GM18870 (cell line): ENCODE results near the gene SLFN12L.
A peak's percentile ranks its signal among the peaks of the same experiment; 100 is the strongest.
"Not testable (repeated sequence)": the region's sequence is repeated elsewhere in the genome, so short reads cannot be mapped to it uniquely, and the experiment has no call there.

Source experiments
- ATAC-seq: cut with Tn5 transposase; IDR thresholded peaks from one replicate; pipeline ENCODE4 v1.9.1; 2021; ENCODE audit warnings: moderate library complexity; ENCODE audit not compliant: unreplicated experiment

Gene SLFN12L

DNA sequence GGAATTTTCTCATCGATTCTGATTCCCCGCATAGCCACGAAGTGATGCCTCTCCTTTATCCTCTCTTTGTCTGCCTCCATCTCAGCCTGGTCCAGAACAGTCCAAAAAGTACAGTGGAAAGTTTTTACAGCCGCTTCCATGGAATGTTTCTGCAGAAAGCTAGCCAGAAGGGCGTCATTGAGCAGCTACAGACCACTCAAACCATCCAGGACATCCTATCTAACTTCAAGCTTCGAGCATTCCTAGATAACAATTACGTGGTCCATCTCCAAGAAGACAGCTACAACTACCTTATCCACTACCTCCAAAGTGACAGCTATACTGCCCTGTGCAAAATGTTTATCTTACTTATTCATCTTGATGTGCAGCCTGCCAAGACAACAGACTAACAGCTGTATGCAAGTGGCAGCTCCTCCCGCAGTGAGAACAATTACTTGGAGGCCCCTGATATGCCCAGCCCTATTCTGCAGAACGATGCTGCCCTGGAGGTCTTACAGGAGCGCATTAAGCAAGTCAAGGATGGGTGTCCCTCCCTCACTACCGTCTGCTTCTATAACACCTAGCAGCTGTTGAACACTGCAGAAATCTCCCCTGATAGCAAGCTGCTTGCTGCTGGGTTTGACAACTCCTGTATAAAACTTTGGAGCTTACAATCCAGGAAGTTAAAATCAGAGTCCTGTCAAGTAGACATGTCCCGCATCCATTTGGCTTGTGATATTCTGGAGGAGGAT is 38.9 kb downstream of the SLFN12L start:
- no peak for ATAC-seq

DNA sequence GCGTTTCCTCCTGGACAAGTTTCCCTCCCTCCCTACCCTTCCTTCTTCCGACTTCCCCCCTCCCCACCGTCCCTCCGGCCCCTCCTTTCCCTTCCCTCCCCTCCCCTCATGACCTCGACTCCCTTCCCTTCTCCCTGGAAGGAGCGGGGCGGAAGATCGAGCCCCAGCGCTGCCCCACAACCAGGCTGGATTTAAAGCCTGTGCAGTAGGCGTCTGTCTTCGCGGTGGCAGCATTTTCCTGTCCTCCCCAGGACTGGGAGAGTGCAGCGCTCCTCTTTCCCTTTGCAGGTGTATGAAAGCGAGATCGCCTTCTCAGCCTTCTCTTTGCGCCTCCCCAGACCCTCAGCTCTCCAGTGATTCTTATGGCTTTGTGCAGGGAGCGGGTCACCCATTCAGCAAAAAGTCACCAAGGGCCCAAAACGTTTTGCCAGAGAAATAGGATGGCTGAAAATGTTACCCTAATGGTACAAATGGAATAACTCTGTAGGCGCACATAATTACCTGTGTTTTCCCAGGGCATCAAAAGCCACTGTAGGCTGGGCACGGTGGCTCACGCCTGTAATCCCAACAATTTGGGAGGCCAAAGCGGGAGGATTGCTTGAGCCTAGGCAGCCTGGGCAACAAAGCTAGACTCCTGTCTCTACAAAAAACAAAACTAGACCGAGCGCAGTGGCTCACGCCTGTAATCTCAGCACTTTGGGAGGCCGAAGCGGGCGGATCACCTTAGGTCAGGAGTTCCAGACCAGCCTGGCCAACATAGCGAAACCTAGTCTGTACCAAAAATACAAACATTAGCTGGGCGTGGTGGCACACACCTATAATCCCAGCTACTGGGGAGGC is 40.8 kb downstream of the SLFN12L start:
- ATAC-seq: no peak

DNA sequence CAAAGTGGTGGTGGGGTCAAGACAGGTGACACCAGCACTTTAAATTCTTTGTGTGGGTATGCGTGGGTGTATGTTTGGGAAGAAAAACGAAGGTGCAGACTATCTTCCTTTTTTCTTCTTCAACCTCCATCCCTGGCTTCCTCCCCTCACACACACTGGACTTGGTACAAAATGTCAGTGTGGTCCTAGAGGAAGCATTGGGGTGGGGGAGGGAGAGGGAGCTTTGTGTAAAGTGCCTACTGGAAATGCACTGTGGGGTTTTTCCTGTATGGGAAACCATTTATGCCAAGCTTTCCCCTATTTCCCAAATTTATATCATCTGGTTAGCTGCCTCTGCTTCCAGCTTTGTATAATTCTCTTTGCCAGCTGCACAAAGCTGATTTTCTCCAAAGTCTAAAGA is 44.4 kb downstream of the SLFN12L start:
- ATAC-seq: no peak

DNA sequence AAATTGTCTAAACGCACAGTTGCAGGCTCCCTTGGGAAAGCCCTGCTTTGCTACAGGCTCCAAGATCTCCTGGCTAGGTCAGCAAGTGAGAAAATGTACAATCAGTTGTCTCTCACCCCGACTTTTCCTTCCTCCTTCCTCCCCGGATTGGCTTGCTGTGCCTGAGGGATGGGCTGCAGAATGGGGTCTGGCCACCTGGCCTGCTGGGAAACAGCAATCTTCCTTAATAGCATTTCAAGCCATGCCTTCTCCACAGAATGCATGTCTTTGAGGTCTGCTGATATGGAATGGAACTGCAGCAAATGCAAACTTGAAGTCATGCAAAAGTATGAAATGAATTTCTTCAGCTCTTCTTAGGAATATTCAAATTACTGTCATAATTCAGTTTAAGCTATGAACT is 46.1 kb downstream of the SLFN12L start:
- no peak for ATAC-seq

DNA sequence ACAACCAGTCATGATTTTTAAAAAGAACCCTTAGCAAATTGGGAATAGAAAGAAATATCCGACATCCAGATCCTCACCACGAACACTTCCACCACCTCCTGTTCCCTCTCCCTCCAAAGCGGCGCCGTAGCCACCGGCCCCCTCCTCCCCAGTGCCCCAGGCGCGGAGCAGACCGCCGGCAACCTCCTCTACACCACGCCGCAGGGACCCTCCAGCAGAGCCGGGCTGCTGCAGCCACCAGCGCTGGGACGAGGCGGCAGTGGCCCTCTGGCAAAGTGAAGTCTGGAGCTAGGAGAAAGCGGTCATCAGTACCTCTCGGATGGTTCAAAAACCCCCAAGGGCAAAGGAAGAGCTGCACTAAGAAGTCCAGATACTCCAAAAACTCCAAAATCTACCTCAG is 47.5 kb downstream of the SLFN12L start:
- ATAC-seq: no peak

DNA sequence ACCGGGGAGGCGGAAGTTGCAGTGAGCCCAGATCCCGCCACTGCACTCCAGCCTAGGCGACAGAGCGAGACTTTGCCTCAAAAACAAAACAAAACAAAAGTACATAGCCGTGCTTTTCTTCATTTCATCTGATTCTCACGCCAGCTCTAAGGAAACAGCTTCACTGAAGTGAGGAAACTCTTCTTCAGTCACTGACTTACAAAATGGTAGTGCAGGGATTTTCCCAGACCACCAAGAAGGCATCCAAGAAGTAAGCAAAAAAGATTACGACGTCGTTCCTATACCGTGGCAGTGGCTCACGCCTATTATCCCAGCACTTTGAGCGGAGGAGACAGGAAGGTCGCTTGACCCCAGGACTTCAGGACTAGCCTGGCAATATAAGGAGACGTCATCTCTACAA is 48.5 kb downstream of the SLFN12L start:
- no peak for ATAC-seq

DNA sequence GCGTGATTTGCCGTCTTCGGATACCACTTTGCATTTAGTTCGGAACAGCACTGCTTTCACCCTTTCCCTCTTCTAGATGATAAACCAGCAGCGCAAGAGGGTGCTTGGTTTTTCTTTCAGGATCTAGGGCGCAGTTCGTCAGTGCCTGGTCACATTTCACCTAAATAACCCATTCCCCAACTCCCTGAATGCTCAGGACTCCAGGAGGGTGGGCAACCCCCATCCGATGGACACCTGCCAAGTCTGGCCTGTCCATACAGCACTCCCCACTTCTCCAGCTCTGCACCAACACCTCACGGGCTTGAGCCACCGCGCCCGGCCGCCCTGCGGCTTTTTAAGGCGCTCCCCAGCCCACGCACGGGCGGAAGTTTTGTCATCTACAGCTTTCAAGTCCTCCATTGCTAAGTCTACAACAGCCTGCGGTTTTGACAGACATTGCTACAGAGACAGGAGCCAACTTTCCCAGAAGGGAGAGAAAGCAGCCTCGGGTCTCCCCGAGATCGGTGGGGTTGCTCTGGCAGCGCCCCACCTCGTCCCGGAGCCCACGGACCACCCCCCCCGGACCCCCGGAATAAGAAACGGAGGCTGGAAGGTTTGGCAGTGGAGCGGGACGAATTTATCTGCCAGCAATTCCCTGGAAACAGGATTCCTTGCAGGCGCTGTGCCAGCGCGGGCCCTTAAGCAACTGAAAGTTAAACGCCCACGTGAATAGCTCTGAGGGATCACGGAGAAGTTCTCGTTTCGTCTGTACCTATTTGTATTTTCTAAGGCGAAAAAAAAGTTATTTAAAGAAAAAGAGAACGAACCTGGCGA is 50.4 kb downstream of the SLFN12L start:
- ATAC-seq: no peak

DNA sequence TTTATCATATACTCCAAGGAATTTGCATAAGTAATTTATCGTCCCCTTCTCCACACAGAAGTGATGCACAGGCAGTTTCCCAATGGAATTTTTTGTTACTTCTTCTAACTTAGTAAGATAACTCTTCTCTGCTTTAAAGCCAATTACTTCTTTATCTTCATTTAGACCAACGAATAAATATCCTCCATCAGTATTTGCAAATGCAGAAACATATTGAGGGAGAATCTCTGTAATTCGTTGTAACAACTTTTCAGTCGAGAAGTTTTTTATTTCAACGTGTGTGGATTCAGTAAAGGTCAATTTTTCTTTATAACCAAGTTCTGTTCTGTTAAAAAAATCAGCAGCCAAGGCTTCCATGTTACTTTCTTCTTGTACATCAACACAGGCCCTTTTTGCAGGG is 58.2 kb downstream of the SLFN12L start:
- ATAC-seq: no peak

DNA sequence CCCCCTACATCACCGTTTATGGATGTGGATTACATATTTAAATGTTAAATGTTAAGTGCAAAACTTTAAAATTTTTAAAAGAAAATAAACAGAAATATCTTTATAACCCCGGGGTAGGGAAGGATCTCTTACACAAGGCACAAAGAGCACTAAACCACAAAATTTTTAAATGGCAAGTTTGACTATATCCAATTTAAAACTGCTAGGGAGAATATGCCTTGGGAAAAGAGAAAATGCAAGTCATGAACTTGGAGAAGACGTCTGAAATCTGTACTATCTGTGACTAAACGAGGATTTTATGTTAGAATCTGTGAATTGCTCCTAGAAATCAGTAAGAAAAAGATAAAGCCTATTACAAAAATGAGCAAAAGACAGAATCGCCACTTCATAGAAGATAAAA is 60.2 kb downstream of the SLFN12L start:
- no peak for ATAC-seq

DNA sequence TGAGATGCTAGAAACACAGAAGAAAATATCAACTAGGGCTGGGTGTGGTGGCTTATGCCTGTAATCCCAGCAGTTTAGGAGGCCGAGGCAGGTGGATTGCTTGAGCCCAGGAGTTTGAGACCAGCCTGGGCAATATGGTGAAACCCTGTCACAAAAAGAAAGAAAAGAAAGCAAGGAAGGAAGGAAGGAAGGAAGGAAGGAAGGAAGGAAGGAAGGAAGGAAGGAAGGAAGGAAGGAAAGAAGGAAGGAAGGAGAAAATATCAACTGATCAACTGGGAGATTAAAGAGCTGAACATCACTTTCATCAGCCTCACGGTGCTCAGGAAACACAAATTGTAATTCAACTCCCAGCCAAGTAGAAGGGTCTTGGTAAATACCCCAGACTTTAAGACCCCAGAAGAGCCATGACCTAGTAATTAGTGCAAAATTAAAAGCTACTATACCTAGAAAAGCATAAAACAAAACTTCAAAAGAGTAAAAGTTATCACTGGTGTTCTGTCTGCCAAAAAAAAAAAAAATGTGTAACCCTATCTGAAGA is 61.1 kb downstream of the SLFN12L start:
- ATAC-seq: no peak

DNA sequence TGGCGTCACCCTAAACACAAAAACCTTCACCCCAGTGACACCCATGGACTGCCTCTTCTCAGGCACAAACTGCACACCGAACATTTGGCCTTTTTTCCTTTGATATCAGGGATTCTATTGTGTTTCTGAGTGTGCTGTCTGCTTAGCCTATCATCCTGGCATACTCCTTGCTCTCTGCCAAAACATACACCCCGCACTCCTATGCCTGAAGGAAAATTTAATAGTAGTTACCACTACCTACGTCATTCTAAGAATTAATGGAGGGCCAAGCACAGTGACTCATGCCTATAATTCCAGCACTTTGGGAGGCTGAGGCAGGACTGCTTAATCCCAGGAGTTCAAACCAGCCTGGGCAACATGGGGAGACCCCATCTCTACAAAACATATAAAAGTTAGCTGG is 69.0 kb downstream of the SLFN12L start:
- ATAC-seq: no peak

DNA sequence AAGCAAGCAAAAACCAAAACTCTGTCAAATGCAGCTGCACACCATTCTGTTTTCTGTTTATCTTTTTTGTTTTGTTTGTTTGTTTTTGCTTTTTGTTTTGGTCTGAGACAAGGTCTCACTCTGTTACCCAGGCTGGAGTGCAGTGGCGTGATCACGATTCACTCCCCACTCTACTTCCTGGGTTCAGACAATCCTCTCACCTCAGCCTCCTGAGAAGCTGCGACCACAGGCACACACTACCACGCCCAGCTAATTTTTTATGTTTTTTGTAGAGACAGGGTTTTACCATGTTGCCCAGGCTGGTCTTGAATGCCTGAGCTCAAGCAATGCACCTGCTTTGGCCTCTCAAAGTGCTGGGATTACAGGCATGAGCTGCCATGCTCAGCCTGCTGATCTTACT is 69.7 kb downstream of the SLFN12L start:
- ATAC-seq: no peak

DNA sequence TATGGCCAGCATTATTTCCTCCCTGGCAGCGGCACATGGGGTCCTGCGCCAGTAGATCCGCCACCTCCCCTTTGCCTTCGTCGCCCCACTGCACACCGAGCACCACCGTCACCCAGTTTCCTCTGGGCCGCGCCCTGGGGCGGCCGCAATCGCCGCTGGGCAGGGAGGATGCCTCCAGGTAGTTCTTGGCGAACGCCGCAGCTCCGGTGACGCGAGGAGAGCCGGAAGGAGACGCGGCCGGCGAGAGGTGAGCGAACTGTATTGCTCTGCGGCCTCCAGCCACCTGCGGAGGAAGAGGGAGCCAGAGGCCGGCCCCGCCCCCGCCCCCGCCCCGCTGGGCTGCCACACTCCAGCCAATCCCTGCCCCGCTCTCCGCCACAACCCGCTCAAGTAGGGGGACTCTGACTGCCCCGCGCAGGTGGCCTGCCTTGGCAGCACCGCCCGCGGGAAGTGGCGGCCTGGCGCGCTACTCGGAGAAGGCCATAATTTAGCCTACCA is 77.1 kb downstream of the SLFN12L start:
- ATAC-seq: no peak

DNA sequence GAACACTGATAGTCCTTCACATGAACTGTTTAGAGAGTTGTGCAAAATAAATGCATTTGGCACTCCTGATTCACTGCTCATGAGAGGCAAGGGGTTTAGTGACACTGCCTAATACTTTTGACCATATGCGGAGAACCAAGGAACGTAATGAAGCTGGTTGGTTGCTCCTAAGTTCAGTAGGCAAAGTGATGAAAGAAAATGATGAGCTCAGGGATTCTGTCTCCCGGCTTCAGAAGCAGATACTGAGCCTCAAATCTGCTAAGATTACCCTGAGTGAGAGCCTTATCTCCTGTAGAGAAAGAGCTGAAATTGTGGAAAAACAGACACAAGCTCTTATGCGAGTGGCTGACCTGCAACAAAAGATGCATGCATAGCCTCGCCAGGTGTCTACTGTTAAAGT is 83.4 kb downstream of the SLFN12L start:
- ATAC-seq: not testable (repeated sequence)

DNA sequence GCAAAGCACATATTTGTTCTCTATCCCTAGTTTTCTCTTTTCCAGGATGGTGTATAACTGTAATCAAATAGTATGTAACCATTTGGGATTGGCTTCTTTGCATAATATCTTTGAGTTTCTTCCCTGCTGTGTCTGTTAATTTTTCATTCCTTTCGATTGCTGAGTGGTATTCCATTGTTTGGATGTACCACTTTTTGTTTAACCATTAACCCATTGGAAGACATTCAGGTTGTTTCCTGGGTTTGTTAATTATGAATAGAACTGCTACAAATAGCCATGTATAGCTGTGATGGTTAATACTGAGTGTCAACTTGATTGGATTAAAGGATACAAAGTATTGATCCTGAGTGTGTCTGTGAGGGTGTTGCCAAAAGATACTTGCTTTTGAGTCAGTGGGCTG is 84.3 kb downstream of the SLFN12L start:
- no peak for ATAC-seq

DNA sequence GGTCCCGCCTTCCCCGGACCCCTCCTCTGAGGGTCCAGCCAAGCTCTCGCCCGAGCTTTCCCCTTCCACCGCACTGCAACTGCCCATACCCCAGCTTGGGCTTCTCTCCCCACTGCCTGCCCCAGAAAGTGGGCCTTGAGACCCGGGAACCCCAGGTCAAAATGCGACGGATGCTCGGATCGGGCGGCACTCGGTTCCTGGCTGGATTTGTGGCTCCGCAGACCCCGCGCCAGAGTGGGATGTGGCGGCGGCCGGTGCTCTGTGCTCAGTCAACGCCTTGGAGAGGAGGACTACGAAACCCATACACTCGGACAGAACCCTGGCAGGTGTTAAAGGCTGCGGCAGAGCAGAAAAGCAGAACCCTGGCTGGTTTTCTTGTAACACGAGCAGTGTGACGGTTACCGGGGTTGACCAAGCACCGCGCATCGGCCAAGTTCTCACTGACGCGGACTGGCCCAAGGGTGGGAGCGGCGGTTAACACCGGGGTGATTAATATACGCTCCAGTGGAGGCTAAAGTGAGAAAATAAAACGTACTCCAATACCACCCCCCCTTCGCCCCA is 88.0 kb downstream of the SLFN12L start:
- no peak for ATAC-seq

DNA sequence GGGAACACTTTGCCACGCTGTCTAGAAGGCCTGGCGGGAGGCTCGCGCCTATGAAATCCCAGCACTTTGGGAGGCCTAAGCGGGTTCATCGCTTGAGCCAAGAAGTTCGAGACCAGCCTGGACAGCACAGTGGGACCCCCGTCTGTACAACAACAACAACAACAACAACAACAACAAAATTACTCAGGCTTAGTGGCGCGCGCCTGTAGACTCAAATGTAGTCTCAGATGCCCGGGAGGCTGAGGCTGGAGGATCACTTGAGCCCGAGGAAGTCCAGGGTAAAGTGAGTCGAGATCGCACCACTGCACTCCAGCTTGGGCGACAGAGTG is 88.6 kb downstream of the SLFN12L start:
- ATAC-seq: no peak

DNA sequence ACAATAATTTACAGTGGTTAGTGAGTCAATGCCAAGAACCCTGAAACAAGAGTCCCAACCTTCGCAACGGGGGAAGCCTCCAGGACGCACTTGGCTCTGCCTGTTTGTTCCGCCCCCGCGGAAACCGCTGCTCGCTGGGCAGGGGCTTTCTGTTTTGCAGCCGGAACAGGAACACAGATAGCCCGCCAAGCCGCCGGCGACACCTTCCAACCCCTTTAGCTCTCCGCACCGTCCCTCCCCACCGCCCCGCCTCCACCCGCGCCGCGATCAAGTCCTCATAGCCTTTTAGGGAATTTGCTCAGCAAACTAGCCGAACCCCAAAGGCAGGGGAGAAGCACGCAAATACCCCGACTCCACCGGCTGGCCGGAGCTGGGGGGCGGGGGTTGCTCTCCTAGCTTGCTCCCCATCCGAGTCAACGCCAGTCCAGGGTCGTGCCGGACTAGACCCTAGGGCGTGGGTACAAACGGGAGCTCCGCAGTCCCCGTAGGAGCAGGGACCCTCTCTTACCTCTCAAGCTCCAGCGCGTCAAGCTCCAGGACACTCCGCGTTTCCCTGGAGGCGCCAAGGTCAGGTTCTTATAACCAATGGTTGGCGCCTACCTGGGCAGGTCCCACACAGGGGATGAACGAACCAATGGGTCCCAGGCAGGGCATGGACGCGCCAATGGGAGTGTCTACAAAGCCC is 89.1 kb downstream of the SLFN12L start, which contains the start of gene SLFN13:
Gene SLFN13, minus strand, starts transcription at position 553 of the 685 bp plus-strand sequence. CDS start 3,086 bp downstream, outside the sequence.
- ATAC-seq: peak; percentile 62

DNA sequence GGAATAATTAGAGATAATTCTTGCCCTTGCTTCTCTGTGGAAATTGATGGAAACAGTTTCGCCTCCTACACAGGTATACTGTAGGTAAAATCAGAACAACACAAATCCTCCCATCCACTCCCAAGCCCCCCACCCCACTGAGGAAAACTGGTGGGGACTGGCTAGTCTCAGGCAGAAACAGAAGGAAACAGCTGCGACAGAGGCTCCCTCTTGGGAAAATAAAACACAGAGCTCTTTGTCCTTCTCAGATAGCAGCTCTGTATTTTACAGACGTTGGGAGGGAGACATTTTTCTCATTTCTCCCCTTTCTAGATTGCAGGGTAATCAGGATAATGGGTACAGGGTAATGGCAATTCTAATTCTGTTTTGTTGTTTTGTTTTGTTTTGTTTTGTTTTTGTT is 90.0 kb downstream of the SLFN12L start:
- no peak for ATAC-seq

DNA sequence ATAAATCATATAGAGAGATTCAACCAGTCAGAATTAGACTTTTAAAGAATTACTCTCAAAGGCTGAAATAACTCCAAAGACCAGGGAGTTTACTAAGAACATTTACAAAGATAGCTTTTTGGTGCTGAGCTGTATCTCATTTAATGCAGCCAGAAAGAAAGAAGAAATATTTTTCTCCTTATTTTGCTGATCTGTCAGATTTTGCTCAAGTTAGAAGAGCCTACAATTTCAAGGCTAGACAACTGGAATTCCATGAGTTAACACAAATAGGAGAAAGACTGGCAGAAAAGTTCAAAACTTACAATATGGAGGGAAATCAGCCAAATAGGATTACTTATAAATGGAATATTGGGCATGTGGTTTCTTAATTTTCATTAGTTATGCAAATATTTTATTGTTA is 99.0 kb downstream of the SLFN12L start:
- no peak for ATAC-seq
